ENCODE results near the gene CSF1R.

CSF1R gene

GRCh38 chr5:150085950-150086715, at the start of gene CSF1R:
TSS of gene CSF1R (minus strand) at chr5:150086554. CDS start at chr5:150086427, 127 bp downstream.
- no peak for DNase-seq (ENCODE audit: low read depth)

GRCh38 chr5:150135557-150136304, 49.4 kb upstream of the CSF1R start:
- DNase-seq (ENCODE audit: low read depth): no peak

- DNase-seq (ENCODE audit: low read depth): no peak
Measured at GRCh38 chr5:150134198-150134588, 47.8 kb upstream of the CSF1R start.

GRCh38 chr5:150133581-150134197, 47.3 kb upstream of the CSF1R start:
- no peak for DNase-seq (ENCODE audit: low read depth)

- no peak for DNase-seq (ENCODE audit: low read depth)
Measured at GRCh38 chr5:150132740-150133139, 46.4 kb upstream of the CSF1R start.

GRCh38 chr5:150131978-150132694, 45.8 kb upstream of the CSF1R start:
- DNase-seq (ENCODE audit: low read depth): no peak

- DNase-seq (ENCODE audit: low read depth): no peak
Measured at GRCh38 chr5:150131461-150131860, 45.1 kb upstream of the CSF1R start.

- no peak for DNase-seq (ENCODE audit: low read depth)
Measured at GRCh38 chr5:150130493-150130922, 44.2 kb upstream of the CSF1R start.

GRCh38 chr5:150129813-150130492, 43.6 kb upstream of the CSF1R start:
- DNase-seq (ENCODE audit: low read depth): peak; percentile 2

GRCh38 chr5:150129454-150129812, 43.1 kb upstream of the CSF1R start:
- no peak for DNase-seq (ENCODE audit: low read depth)

- DNase-seq (ENCODE audit: low read depth): no peak
Measured at GRCh38 chr5:150126921-150127265, 40.5 kb upstream of the CSF1R start.

GRCh38 chr5:150126199-150126920, 40.0 kb upstream of the CSF1R start:
- DNase-seq (ENCODE audit: low read depth): no peak

- no peak for DNase-seq (ENCODE audit: low read depth)
Measured at GRCh38 chr5:150125334-150125733, 39.0 kb upstream of the CSF1R start.

GRCh38 chr5:150124596-150124995, 38.2 kb upstream of the CSF1R start:
- no peak for DNase-seq (ENCODE audit: low read depth)

- no peak for DNase-seq (ENCODE audit: low read depth)
Measured at GRCh38 chr5:150124111-150124557, 37.8 kb upstream of the CSF1R start.

- DNase-seq (ENCODE audit: low read depth): no peak
Measured at GRCh38 chr5:150123542-150123941, 37.2 kb upstream of the CSF1R start.

GRCh38 chr5:150122536-150123481, 36.5 kb upstream of the CSF1R start:
- DNase-seq (ENCODE audit: low read depth): no peak

- no peak for DNase-seq (ENCODE audit: low read depth)
Measured at GRCh38 chr5:150122158-150122510, 35.8 kb upstream of the CSF1R start.

- no peak for DNase-seq (ENCODE audit: low read depth)
Measured at GRCh38 chr5:150121448-150122157, 35.2 kb upstream of the CSF1R start.
